GM12872 (cell line): ENCODE results near the gene KCNA2.
A peak's percentile ranks its signal among the peaks of the same experiment; 100 is the strongest.

Experiments
- TF ChIP-seq, protein P1 (sequence below): IDR thresholded peaks from 3 replicates; pipeline ENCODE4 v1.5.1; 2011; ENCODE audit warnings: low read depth, mild to moderate bottlenecking, low read length, moderate library complexity; ENCODE audit not compliant: insufficient read depth

KCNA2 gene

DNA sequence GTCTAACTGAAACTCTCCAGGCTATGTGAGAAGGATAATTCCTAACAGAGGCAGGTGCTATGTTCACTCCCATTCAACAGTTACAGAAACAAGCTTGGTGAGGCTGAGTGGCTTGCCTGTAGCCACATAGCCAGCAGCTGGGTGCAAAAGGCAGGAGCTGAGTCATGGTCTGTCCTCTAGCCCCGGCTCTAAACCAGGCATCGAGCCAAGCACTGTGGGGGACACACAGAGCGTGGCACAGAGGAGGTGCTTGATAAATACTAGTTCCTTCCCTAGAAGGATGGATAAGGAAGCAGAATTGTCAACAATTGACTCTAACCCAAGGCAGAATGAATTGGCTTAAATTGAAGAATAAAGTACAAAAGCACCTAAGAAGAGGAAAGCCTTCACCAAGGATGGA is 10.4 kb upstream of the KCNA2 start:
- TF ChIP-seq, protein P1, sequence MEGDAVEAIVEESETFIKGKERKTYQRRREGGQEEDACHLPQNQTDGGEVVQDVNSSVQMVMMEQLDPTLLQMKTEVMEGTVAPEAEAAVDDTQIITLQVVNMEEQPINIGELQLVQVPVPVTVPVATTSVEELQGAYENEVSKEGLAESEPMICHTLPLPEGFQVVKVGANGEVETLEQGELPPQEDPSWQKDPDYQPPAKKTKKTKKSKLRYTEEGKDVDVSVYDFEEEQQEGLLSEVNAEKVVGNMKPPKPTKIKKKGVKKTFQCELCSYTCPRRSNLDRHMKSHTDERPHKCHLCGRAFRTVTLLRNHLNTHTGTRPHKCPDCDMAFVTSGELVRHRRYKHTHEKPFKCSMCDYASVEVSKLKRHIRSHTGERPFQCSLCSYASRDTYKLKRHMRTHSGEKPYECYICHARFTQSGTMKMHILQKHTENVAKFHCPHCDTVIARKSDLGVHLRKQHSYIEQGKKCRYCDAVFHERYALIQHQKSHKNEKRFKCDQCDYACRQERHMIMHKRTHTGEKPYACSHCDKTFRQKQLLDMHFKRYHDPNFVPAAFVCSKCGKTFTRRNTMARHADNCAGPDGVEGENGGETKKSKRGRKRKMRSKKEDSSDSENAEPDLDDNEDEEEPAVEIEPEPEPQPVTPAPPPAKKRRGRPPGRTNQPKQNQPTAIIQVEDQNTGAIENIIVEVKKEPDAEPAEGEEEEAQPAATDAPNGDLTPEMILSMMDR, result no peak

DNA sequence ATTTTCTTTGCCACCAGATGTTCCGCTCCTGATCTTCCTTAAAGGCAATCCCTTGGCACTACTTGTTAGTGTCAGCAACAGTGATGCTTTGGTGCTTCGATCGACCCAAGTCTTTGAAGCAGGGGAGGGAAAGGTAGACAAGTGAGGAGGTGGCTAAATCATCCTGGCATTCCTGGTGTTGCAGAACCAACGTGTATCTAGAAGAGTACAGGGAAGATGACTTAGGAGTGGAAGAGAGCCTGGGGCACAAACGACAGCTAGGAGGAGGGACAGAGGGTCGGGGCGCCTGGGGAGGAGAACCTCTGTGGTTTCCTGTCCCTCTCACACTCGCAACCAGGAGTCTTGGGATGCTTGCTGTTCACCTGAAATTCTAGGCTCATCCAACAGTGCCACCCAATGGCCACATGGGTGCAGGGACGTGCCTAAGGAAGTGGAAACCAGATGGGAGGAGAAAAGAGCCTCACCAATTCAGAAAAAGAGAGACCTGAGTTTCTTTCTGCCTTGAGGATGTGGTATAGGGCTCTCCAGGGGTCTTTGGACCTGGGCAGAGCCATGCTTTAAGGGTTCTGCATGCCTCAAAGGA is 9.5 kb upstream of the KCNA2 start:
- TF ChIP-seq, protein P1, result peak; percentile 85

DNA sequence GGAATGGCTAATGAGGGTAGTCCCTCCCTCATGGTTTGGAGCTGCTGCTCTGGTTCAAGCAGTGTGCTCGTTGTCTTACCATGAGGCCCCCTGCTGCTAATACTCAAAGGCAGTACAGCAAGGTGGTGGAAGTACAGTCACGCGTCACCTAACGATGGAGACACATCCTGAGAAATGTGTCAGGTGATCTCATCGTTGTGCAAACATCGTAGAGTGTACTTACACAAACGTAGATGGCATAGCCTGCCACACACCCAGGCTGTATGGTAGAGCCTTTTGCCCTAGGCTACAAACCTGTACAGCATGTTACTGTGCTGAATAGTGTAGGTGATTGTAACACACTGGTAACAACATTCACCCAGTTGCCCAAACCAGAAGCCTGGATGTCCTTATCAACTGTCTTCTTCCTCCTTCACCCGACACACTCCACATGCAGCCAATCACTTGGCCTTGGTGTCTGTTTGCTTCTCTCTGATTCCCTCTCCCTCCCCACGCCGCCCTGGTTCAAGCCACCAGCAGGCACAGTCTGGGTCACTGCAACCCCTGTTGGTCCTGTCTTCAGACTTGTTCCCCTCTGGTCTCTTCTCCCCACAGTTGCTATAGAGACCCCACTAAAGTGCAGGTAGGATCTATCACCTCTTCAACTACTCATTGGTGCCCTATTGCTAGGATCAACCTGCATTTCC is 6.0 kb upstream of the KCNA2 start:
- TF ChIP-seq, protein P1, result no peak

DNA sequence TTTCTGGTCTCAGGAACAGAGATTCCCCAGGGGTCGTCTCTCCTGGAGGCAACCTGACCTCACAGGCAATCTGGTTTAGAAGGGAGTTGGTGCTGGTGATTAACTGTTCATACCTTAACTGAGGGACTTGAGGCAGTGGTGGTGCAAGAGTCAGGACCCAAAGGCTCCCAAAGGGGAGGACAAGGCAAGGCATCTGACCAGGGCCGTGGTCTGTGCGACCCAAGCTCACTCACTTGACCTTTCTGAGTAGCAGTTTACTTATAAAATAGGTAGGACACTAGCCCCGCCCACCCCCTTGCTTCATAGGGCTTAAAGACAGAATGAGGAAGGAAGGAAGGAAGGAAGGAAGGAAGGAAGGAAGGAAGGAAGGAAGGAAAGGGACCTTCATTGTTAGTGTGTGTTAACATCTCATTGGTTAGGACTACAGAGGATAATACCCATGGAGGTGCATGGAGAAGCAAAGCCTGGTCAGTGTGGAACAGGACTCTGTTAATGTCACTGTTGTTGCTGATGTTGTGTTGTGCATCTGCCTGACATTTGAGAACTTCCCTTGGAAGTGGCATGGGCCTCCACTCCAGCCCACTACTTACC is 4.6 kb upstream of the KCNA2 start:
- TF ChIP-seq, protein P1, result no peak

DNA sequence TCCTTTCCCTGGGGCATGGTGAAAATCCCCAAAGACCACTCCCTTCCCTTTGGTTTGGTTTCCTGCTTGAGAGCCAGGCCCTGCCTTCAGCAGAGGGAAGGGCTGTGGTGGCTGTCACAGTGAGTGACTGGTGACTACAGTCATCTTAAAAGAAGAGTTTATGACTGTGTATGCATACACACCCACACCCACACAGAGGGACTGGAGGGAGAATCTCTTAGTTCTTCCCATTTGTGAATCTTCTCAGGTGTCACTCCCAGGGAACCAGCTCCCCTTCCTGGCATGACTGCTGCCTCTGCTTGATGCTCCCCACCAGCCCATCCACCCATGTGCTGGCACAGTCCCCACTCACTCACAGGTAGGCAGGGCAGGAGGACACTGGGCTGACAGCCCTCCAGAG is 3.9 kb upstream of the KCNA2 start:
- TF ChIP-seq, protein P1, result no peak

DNA sequence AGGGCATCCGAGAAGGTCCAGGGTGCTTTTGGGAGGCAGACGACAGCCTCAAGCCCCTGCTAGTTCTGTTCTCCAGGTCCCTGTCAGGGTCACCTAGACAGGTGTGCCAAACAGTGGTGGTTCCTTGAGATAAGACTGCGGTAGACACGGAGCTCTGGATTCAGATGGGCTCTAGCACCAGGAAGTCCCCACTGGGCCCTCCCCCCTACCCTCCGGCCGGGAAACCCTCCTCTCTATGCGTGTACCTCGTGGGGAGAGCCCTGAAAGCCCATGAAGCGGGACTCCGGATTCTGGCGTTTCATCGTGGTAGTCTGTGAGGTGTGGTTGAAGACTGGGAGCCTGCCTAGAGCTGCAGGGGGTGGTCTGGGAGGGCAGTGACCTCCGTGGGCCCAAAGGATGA is 2.1 kb upstream of the KCNA2 start:
- TF ChIP-seq, protein P1, result no peak

DNA sequence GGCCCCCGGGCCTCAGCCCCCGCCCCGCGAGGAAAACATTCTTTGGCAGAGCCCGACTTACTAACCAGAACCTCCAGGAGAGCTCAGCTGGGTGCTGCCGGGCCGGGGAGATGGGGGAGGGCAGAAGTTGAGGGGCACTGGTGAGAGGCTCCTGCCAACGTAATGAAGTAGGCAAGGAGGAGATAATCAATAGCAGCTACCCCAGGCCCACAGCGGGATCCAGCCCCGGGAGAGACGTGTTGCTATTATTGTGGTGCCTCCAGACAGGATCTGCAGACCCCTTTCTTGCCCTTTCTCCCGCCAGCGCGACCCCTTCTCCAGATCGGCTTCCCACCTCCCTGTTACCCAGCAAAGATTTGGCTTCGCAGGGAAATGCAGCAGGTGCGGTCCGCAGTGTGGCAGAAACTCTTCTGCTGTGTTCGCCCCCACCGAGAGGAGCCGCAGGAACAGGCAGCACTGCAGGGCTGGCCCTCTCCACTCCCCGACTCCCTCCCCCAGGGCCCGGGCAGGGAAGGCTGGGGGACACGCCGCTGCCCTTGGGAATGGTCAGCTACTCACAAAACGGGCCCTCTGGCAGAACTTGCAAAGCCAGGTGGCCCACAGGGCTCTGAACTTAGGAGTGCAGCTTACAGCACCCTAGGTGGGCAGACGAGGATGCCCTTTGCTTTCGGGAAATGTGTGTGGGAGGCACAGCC is 1.5 kb upstream of the KCNA2 start:
- TF ChIP-seq, protein P1, result no peak
